Spleen (tissue), 11 donors: ENCODE measurements around the gene SLC22A7. TPM values are rescaled to one million over a fixed set of nuclear protein-coding genes. Genes with fewer than 3 reads are reported as not detected.
"Not testable (repeated sequence)": the region's sequence is repeated elsewhere in the genome, so short reads cannot be mapped to it uniquely, and the experiment has no call there.

Source experiments
- DNase-seq: peaks from one replicate; pipeline ENCODE4 v3.0.0-alpha.2; 2020
- H3K27ac ChIP-seq, 8 donors: fragments of 200-600 bp; sonication (generic) in 7 of 8; 1 replicate in 4 of 8; 2 replicates in 4 of 8; pipeline versions ENCODE4 v1.5.0 to v1.8.0; 2016 to 2021; ENCODE audit warnings: inconsistent platforms in 4 of 8, mild to moderate bottlenecking in 4 of 8, moderate library complexity in 1 of 8
- H3K27me3 ChIP-seq, 7 donors: fragments of 200-600 bp; sonication (generic) in 6 of 7; replicated peaks in 1 of 7; 1 replicate in 4 of 7; 2 replicates in 3 of 7; pipeline versions ENCODE4 v1.5.0 to v1.8.0; 2016 to 2021; ENCODE audit warnings: inconsistent platforms in 3 of 7, mild to moderate bottlenecking in 1 of 7
- H3K36me3 ChIP-seq, 6 donors: fragments of 200-600 bp; sonication (generic) in 5 of 6; 1 replicate in 4 of 6; 2 replicates in 2 of 6; pipeline versions ENCODE4 v1.5.0 to v1.8.0; 2016 to 2021; ENCODE audit warnings: inconsistent platforms in 2 of 6
- H3K4me1 ChIP-seq, 6 donors: fragments of 200-600 bp; sonication (generic) in 5 of 6; 1 replicate in 3 of 6; 2 replicates in 3 of 6; pipeline versions ENCODE4 v1.5.0 to v1.8.0; 2016 to 2021; ENCODE audit warnings: inconsistent platforms in 3 of 6
- H3K4me3 ChIP-seq, 8 donors: fragments of 200-600 bp; sonication (generic) in 7 of 8; 1 replicate in 4 of 8; 2 replicates in 4 of 8; pipeline versions ENCODE4 v1.5.0 to v1.8.0; 2016 to 2021; ENCODE audit warnings: inconsistent platforms in 4 of 8, mild to moderate bottlenecking in 4 of 8, moderate library complexity in 2 of 8
- H3K9me3 ChIP-seq, 8 donors: fragments of 200-600 bp; sonication (generic) in 7 of 8; 1 replicate in 4 of 8; 2 replicates in 4 of 8; pipeline versions ENCODE4 v1.5.0 to v1.8.0; 2016 to 2021; ENCODE audit warnings: inconsistent platforms in 4 of 8
- CTCF ChIP-seq, 11 experiments: fragments of 200-600 bp in 7 of 11; fragments of 450-650 bp in 4 of 11; sonication (generic) in 4 of 11; IDR thresholded peaks in 8 of 11; conservative IDR thresholded peaks in 3 of 11; 1 replicate in 7 of 11; 2 replicates in 4 of 11; pipeline versions ENCODE4 v1.4.0 to v1.8.0; 2016 to 2021; ENCODE audit warnings: antibody characterized with exemption in 11 of 11, inconsistent platforms in 4 of 11, mild to moderate bottlenecking in 1 of 11
- POLR2A ChIP-seq, 3 donors: fragments of 450-650 bp; IDR thresholded peaks; one replicate each; pipeline ENCODE4 v1.5.1; 2017; ENCODE audit warnings: antibody characterized with exemption in 3 of 3, mild to moderate bottlenecking in 1 of 3
- POLR2AphosphoS5 ChIP-seq, 3 donors: sonication (generic); formaldehyde crosslinking; IDR thresholded peaks; one replicate each; pipeline ENCODE4 v1.5.1; 2017; ENCODE audit warnings: antibody characterized with exemption in 3 of 3
- WGBS, 5 donors: extraction: QIAGEN DNeasy Blood & Tissue Kit in 3 of 5; methylation state at CpG; one replicate each; pipeline versions ENCODE4 v1.1.5 to v1.1.7; 2013 to 2018; 5-methylcytosine and 5-hydroxymethylcytosine counted together
- intact Hi-C: fragments of 100-400 bp; cut with DNase I; formaldehyde crosslinking; loops from one replicate; pipeline ENCODE4 v1.15.0; 2023; ENCODE audit warnings: low total_unique reads
- polyA plus RNA-seq, 3 donors: library from polyadenylated mRNA; stranded (reverse); fragments of 200-250 nt; gene quantifications; one replicate each; pipeline ENCODE4 v1.2.1, GENCODE V29; 2013
- small RNA-seq, 4 donors: library from RNA; depleted of rRNA; stranded (forward); fragments of <200 nt; gene quantifications; one replicate each; pipeline ENCODE3, GENCODE V24; 2016
- total RNA-seq, 7 donors: library from RNA; depleted of rRNA in 3 of 7; stranded (reverse); fragments of >200 nt in 3 of 7; fragmentation: NEBNext Ultra II Directional in 4 of 7; extraction: Animal tissue kit (Norgen Biotek cat#: 25700) in 4 of 7; gene quantifications; one replicate each; pipeline versions ENCODE4 v1.1.0 to v1.2.1, GENCODE V29; 2016 to 2021
- donor health status: healthy with polysubstance abuse.
- donor health status: DM: no; HTN: no; CAD: no; lungs with moderate emphysema.
- donor health status: DM: no; HTN: no; CAD: no.
- donor health status: Bipolar disorder and iron deficiency.
- donor health status: healthy.
- donor health status: DM: no; HTN: no; CAD: no.
- donor health status: DM: yes; HTN: yes; CAD: no.

SLC22A7 gene
- total and polyA plus RNA-seq, 10 donors: not detected

- DNase-seq: no peak
- peaks cover 4 to 100% (median 82%) of the 10 kb centered on the region in 6 donors for H3K36me3 ChIP-seq
- intact Hi-C loops: no loop called here
Measured at GRCh38 chr6:43347021-43347420, 49.0 kb downstream of the SLC22A7 start.

GRCh38 chr6:43347444-43347843 is 49.4 kb downstream of the SLC22A7 start:
- WGBS, 5 donors: 88 to 97% (median 93%) methylated on average over 3 of the region's 3 CpGs
- no peaks in the 10 kb centered on the region for H3K27me3 ChIP-seq
- H3K4me3 ChIP-seq: no peak overlapping the region
- TF ChIP-seq CTCF (IDR thresholded peaks at IDR 0.05 in 8 of 11, conservative IDR thresholded peaks at IDR 0.05 in 3 of 11) (no peak), POLR2AphosphoS5 (IDR thresholded peaks at IDR 0.05) (no peak), POLR2A (IDR thresholded peaks at IDR 0.05) (no peak)
- no peak for DNase-seq
- H3K9me3 ChIP-seq: no peaks in the 10 kb centered on the region
- intact Hi-C loops: no loop called here
- H3K4me1 ChIP-seq: no peaks in the 10 kb centered on the region
- H3K27ac ChIP-seq: no peak overlapping the region
- peaks cover 4 to 100% (median 78%) of the 10 kb centered on the region in 6 donors for H3K36me3 ChIP-seq

More at GRCh38 chr6:43347021-43347420, 49.0 kb downstream of the SLC22A7 start:
- 68 to 75% (median 74%) methylated on average over 3 of the region's 3 CpGs for WGBS, 5 donors
- H3K27me3 ChIP-seq: no peaks in the 10 kb centered on the region
- H3K27ac ChIP-seq: no peak overlapping the region
- H3K4me1 ChIP-seq: no peaks in the 10 kb centered on the region
- H3K4me3 ChIP-seq: no peak overlapping the region
- no peaks in the 10 kb centered on the region for H3K9me3 ChIP-seq
- TF ChIP-seq POLR2AphosphoS5 (IDR thresholded peaks at IDR 0.05) (no peak), POLR2A (IDR thresholded peaks at IDR 0.05) (no peak), CTCF (IDR thresholded peaks at IDR 0.05 in 8 of 11, conservative IDR thresholded peaks at IDR 0.05 in 3 of 11) (no peak)

- H3K36me3 ChIP-seq: peaks cover 0 to 100% (median 74%) of the 10 kb centered on the region in 6 donors
- DNase-seq, H3K27ac ChIP-seq, H3K4me3 ChIP-seq, H3K27me3 ChIP-seq, H3K9me3 ChIP-seq, H3K4me1 ChIP-seq, intact Hi-C loops: not testable (repeated sequence)
- 91 to 94% (median 93%) methylated on average over 5 of the region's 5 CpGs for WGBS, 5 donors
Measured at GRCh38 chr6:43351951-43352350, 53.9 kb downstream of the SLC22A7 start.

Small RNA genes within 50 kb of the gene (small RNA-seq; reads per million reads assigned to genes)
- 0 reads per million in 4 donors for gene RPL12P47

Other genes starting within 250 kb of the SLC22A7 start
- 10 to 100 TPM; 11.8 to 23.1 (median 13.7) TPM for gene CUL7, start 244.4 kb upstream of the SLC22A7 start, total RNA-seq
- gene CUL7, start 244.4 kb upstream of the SLC22A7 start, polyA plus RNA-seq: 1 to 10 TPM; 3.6 to 7.7 (median 4.9) TPM
- 10 to 100 TPM; 11.0 to 43.4 (median 31.0) TPM for gene MRPL2, start 238.8 kb upstream of the SLC22A7 start, total RNA-seq
- gene MRPL2, start 238.8 kb upstream of the SLC22A7 start, polyA plus RNA-seq: 10 to 100 TPM; 47.9 to 53.9 (median 52.7) TPM
- gene KLC4, start 238.6 kb upstream of the SLC22A7 start, total RNA-seq: 10 to 100 TPM; 19.6 to 27.0 (median 21.5) TPM
- gene KLC4, start 238.6 kb upstream of the SLC22A7 start, polyA plus RNA-seq: 10 to 100 TPM; 13.2 to 20.0 (median 19.2) TPM
- gene PTK7, start 221.9 kb upstream of the SLC22A7 start, total RNA-seq: 10 to 100 TPM; 20.4 to 66.4 (median 35.1) TPM
- gene PTK7, start 221.9 kb upstream of the SLC22A7 start, polyA plus RNA-seq: 10 to 100 TPM in 1 of 3 donors, 1 to 10 TPM in 2; 6.0 to 13.0 (median 8.7) TPM
- gene SRF, start 127.0 kb upstream of the SLC22A7 start, total RNA-seq: 10 to 100 TPM; 23.5 to 45.6 (median 29.6) TPM
- 10 to 100 TPM; 11.6 to 25.3 (median 14.3) TPM for gene SRF, start 127.0 kb upstream of the SLC22A7 start, polyA plus RNA-seq
- 10 to 100 TPM; 54.0 to 81.5 (median 68.5) TPM for gene CUL9, start 116.1 kb upstream of the SLC22A7 start, total RNA-seq
- 100 to 1,000 TPM in 2 of 3 donors, 10 to 100 TPM in 1; 50.4 to 145 (median 113) TPM for gene CUL9, start 116.1 kb upstream of the SLC22A7 start, polyA plus RNA-seq
- 10 to 100 TPM; 33.2 to 94.8 (median 54.0) TPM for gene DNPH1, start 68.8 kb upstream of the SLC22A7 start, total RNA-seq
- gene DNPH1, start 68.8 kb upstream of the SLC22A7 start, polyA plus RNA-seq: 100 to 1,000 TPM; 126 to 201 (median 153) TPM
- under 1 TPM in 6 of 7 donors, not detected in 1; 0.07 to 0.32 (median 0.11) TPM for gene TTBK1, start 54.8 kb upstream of the SLC22A7 start, total RNA-seq
- gene TTBK1, start 54.8 kb upstream of the SLC22A7 start, polyA plus RNA-seq: under 1 TPM; 0.05 to 0.19 (median 0.07) TPM
- 10 to 100 TPM in 1 of 7 donors, 1 to 10 TPM in 6; 6.4 to 11.6 (median 7.1) TPM for gene CRIP3, start 10.6 kb downstream of the SLC22A7 start, total RNA-seq
- gene CRIP3, start 10.6 kb downstream of the SLC22A7 start, polyA plus RNA-seq: 10 to 100 TPM; 15.1 to 36.5 (median 35.8) TPM
- gene ZNF318, start 71.4 kb downstream of the SLC22A7 start, total RNA-seq: 10 to 100 TPM; 28.9 to 56.9 (median 39.5) TPM
- 10 to 100 TPM in 2 of 3 donors, 1 to 10 TPM in 1; 8.6 to 15.6 (median 10.8) TPM for gene ZNF318, start 71.4 kb downstream of the SLC22A7 start, polyA plus RNA-seq
- 10 to 100 TPM; 19.4 to 52.6 (median 35.0) TPM for gene ABCC10, start 129.3 kb downstream of the SLC22A7 start, total RNA-seq
- gene ABCC10, start 129.3 kb downstream of the SLC22A7 start, polyA plus RNA-seq: 10 to 100 TPM; 13.1 to 28.6 (median 28.5) TPM
- gene DLK2, start 157.3 kb downstream of the SLC22A7 start, total RNA-seq: under 1 TPM in 5 of 7 donors, not detected in 2; 0.38 to 0.68 (median 0.54) TPM
- gene DLK2, start 157.3 kb downstream of the SLC22A7 start, polyA plus RNA-seq: under 1 TPM; 0.12 to 0.26 (median 0.17) TPM
- 10 to 100 TPM; 32.1 to 40.0 (median 37.7) TPM for gene TJAP1, start 179.3 kb downstream of the SLC22A7 start, total RNA-seq
- 10 to 100 TPM; 13.5 to 32.1 (median 27.4) TPM for gene TJAP1, start 179.3 kb downstream of the SLC22A7 start, polyA plus RNA-seq
- 1 to 10 TPM in 2 of 7 donors, under 1 TPM in 5; 0.54 to 1.3 (median 0.76) TPM for gene LRRC73, start 212.1 kb downstream of the SLC22A7 start, total RNA-seq
- gene LRRC73, start 212.1 kb downstream of the SLC22A7 start, polyA plus RNA-seq: under 1 TPM; 0.11 to 0.19 (median 0.11) TPM
- gene YIPF3, start 218.7 kb downstream of the SLC22A7 start, total RNA-seq: 10 to 100 TPM; 57.0 to 80.1 (median 71.1) TPM
- 10 to 100 TPM; 38.0 to 49.9 (median 38.4) TPM for gene YIPF3, start 218.7 kb downstream of the SLC22A7 start, polyA plus RNA-seq
- 10 to 100 TPM; 24.1 to 32.6 (median 28.1) TPM for gene POLR1C, start 218.8 kb downstream of the SLC22A7 start, total RNA-seq
- 10 to 100 TPM; 27.9 to 30.1 (median 29.1) TPM for gene POLR1C, start 218.8 kb downstream of the SLC22A7 start, polyA plus RNA-seq